DND-41 (cell line): ENCODE results near the gene ACRV1.
"Not testable (repeated sequence)": the region's sequence is repeated elsewhere in the genome, so short reads cannot be mapped to it uniquely, and the experiment has no call there.

Experiments
- ATAC-seq: fragments of 200-7000 bp; cut with Tn5 transposase; 3 replicates; pipeline ENCODE4 v1.9.1; 2021; ENCODE audit warnings: low read depth; ENCODE audit not compliant: insufficient read depth
- DNase-seq: peaks from one replicate; pipeline ENCODE4 v3.0.0-alpha.2; 2020
- H2AFZ ChIP-seq: 2 replicates; pipeline ENCODE4 v1.6.0; 2012; ENCODE audit warnings: low read depth, low read length
- H3K27ac ChIP-seq: 2 replicates; pipeline ENCODE4 v1.5.1; 2012; ENCODE audit warnings: low read length, inconsistent platforms
- H3K27me3 ChIP-seq: fragments of 200-600 bp; sonication (generic); 2 replicates; pipeline ENCODE4 v1.6.0; 2012; ENCODE audit warnings: low read length, mild to moderate bottlenecking, inconsistent platforms; ENCODE audit not compliant: insufficient read depth, poor library complexity
- H3K36me3 ChIP-seq: 2 replicates; pipeline ENCODE4 v1.5.1; 2012; ENCODE audit warnings: low read length, inconsistent platforms; ENCODE audit not compliant: insufficient read depth
- H3K4me1 ChIP-seq: 2 replicates; pipeline ENCODE4 v1.5.1; 2012; ENCODE audit warnings: mild to moderate bottlenecking, low read length; ENCODE audit not compliant: insufficient read depth
- H3K4me2 ChIP-seq: 2 replicates; pipeline ENCODE4 v1.6.0; 2012; ENCODE audit warnings: mild to moderate bottlenecking, moderate library complexity, low read length, inconsistent platforms; ENCODE audit not compliant: insufficient read depth
- H3K4me3 ChIP-seq, 2 experiments: fragments of 200-600 bp in 1 of 2; shearing (Covaris generic) in 1 of 2; 2 replicates each; pipeline ENCODE4 v1.5.1; 2012 to 2016; ENCODE audit warnings: inconsistent platforms in 2 of 2, low read length in 2 of 2, mild to moderate bottlenecking in 2 of 2, low read depth in 1 of 2, moderate library complexity in 1 of 2
- H3K79me2 ChIP-seq: 2 replicates; pipeline ENCODE4 v1.6.0; 2012; ENCODE audit warnings: low read length, inconsistent platforms; ENCODE audit not compliant: insufficient read depth
- H3K9ac ChIP-seq: 2 replicates; pipeline ENCODE4 v1.6.0; 2012; ENCODE audit warnings: low read depth, mild to moderate bottlenecking, inconsistent platforms, low read length, moderate library complexity
- H3K9me3 ChIP-seq: 2 replicates; pipeline ENCODE4 v1.5.1; 2012; ENCODE audit warnings: low read length, moderate library complexity, mild to moderate bottlenecking, inconsistent platforms; ENCODE audit not compliant: insufficient read depth, severe bottlenecking
- H4K20me1 ChIP-seq: 2 replicates; pipeline ENCODE4 v1.6.0; 2012; ENCODE audit warnings: low read length; ENCODE audit not compliant: insufficient read depth
- CTCF ChIP-seq: IDR thresholded peaks from 2 replicates; pipeline ENCODE4 v1.5.1; 2012; ENCODE audit warnings: borderline replicate concordance, low read length, moderate library complexity, mild to moderate bottlenecking; ENCODE audit not compliant: poor library complexity, severe bottlenecking; ENCODE audit errors: extremely low read depth
- EZH2 ChIP-seq: IDR thresholded peaks from 3 replicates; pipeline ENCODE4 v1.6.1; 2012; ENCODE audit warnings: borderline replicate concordance, low read depth, mild to moderate bottlenecking, moderate library complexity, low read length, inconsistent platforms; ENCODE audit not compliant: severe bottlenecking

The ACRV1 gene

GRCh38 chr11:125720781-125721180 is 40.1 kb upstream of the ACRV1 start:
- TF ChIP-seq CTCF, result no peak
- TF ChIP-seq EZH2, result no peak
- H3K79me2 ChIP-seq, result no peaks in the 10 kb centered on the region
- no peak overlapping the region for H2AFZ ChIP-seq
- no peaks in the 10 kb centered on the region for H4K20me1 ChIP-seq
- H3K27me3 ChIP-seq, result peaks cover 10% of the 10 kb centered on the region
- DNase-seq (no peak), ATAC-seq (no peak)
- no peak overlapping the region for H3K9ac ChIP-seq
- no peaks in the 10 kb centered on the region for H3K4me1 ChIP-seq
- no peak overlapping the region for H3K4me3 ChIP-seq
- no peak overlapping the region for H3K27ac ChIP-seq
- no peaks in the 10 kb centered on the region for H3K36me3 ChIP-seq
- no peaks in the 10 kb centered on the region for H3K9me3 ChIP-seq
- no peak overlapping the region for H3K4me2 ChIP-seq

GRCh38 chr11:125704686-125705085 is 24.0 kb upstream of the ACRV1 start:
- not testable (repeated sequence) for H3K9ac ChIP-seq, H3K79me2 ChIP-seq, H3K9me3 ChIP-seq, H3K27me3 ChIP-seq, H2AFZ ChIP-seq, ATAC-seq, H3K4me3 ChIP-seq, H3K4me2 ChIP-seq, DNase-seq, H4K20me1 ChIP-seq, H3K36me3 ChIP-seq, H3K27ac ChIP-seq
- H3K4me1 ChIP-seq, result peaks cover 19% of the 10 kb centered on the region

- Histone ChIP-seq H3K9me3 (no peaks in the 10 kb centered on the region), H3K79me2 (no peaks in the 10 kb centered on the region), H3K27me3 (no peaks in the 10 kb centered on the region), H3K4me1 (peaks cover 19% of the 10 kb centered on the region), H4K20me1 (no peaks in the 10 kb centered on the region), H2AFZ (no peak overlapping the region), H3K27ac (no peak overlapping the region), H3K36me3 (no peaks in the 10 kb centered on the region), H3K9ac (no peak overlapping the region), H3K4me2 (no peak overlapping the region), H3K4me3 (no peak overlapping the region)
- 0 out of 3 replicates have a peak, but pooled peaks have one; percentile 12 for ATAC-seq
- no peak for DNase-seq
- no peak for TF ChIP-seq EZH2
Measured at GRCh38 chr11:125701858-125702621, 21.4 kb upstream of the ACRV1 start.

- Histone ChIP-seq H4K20me1 (no peaks in the 10 kb centered on the region), H3K36me3 (no peaks in the 10 kb centered on the region), H3K27ac (no peak overlapping the region), H3K9me3 (no peaks in the 10 kb centered on the region), H3K4me2 (no peak overlapping the region), H3K27me3 (no peaks in the 10 kb centered on the region), H3K79me2 (no peaks in the 10 kb centered on the region), H2AFZ (no peak overlapping the region), H3K9ac (no peak overlapping the region), H3K4me3 (no peak overlapping the region), H3K4me1 (peaks cover 19% of the 10 kb centered on the region)
- TF ChIP-seq EZH2 (no peak), CTCF (no peak)
- ATAC-seq, result no peak
- no peak for DNase-seq
Measured at GRCh38 chr11:125701018-125701610, 20.5 kb upstream of the ACRV1 start.
